GM21528 (cell line): ENCODE measurements around the gene NENF.
"Not testable (repeated sequence)": the region's sequence is repeated elsewhere in the genome, so short reads cannot be mapped to it uniquely, and the experiment has no call there.

ENCODE experiments used
- ATAC-seq: cut with Tn5 transposase; IDR thresholded peaks from one replicate; pipeline ENCODE4 v1.9.1; 2021; ENCODE audit warnings: mild to moderate bottlenecking, moderate library complexity; ENCODE audit not compliant: unreplicated experiment, low FRiP score

Gene NENF

GRCh38 chr1:212432661-212433576, at the start of gene NENF:
NENF (plus strand) TSS chr1:212432920; CDS start chr1:212432944, 24 bp downstream.
- peak; percentile 96 for ATAC-seq

GRCh38 chr1:212386029-212386428, 46.7 kb upstream of the NENF start:
- ATAC-seq: no peak

- ATAC-seq: no peak
Measured at GRCh38 chr1:212388985-212389716, 43.6 kb upstream of the NENF start.

- ATAC-seq: not testable (repeated sequence)
Measured at GRCh38 chr1:212395678-212396437, 36.9 kb upstream of the NENF start.

- no peak for ATAC-seq
Measured at GRCh38 chr1:212396638-212397037, 36.1 kb upstream of the NENF start.

- no peak for ATAC-seq
Measured at GRCh38 chr1:212397171-212397570, 35.5 kb upstream of the NENF start.

- ATAC-seq: no peak
Measured at GRCh38 chr1:212401042-212401441, 31.7 kb upstream of the NENF start.

GRCh38 chr1:212401838-212402582, 30.7 kb upstream of the NENF start:
- ATAC-seq: no peak

GRCh38 chr1:212402666-212403321, 29.9 kb upstream of the NENF start:
- no peak for ATAC-seq

GRCh38 chr1:212410231-212410820, 22.4 kb upstream of the NENF start:
- no peak for ATAC-seq

- no peak for ATAC-seq
Measured at GRCh38 chr1:212412374-212412773, 20.3 kb upstream of the NENF start.

- peak; percentile 13 for ATAC-seq
Measured at GRCh38 chr1:212413902-212414327, 18.8 kb upstream of the NENF start.

- ATAC-seq: peak; percentile 97
Measured at GRCh38 chr1:212414328-212415106, 18.2 kb upstream of the NENF start, which contains the start of gene PACC1. PACC1 (minus strand) TSS chr1:212414886; CDS start chr1:212414757, 129 bp downstream.

GRCh38 chr1:212415107-212415841, 17.4 kb upstream of the NENF start:
- peak; percentile 12 for ATAC-seq

GRCh38 chr1:212421165-212421564, 11.6 kb upstream of the NENF start:
- ATAC-seq: no peak

- ATAC-seq: no peak
Measured at GRCh38 chr1:212423879-212424278, 8.8 kb upstream of the NENF start.

- ATAC-seq: no peak
Measured at GRCh38 chr1:212428496-212428895, 4.2 kb upstream of the NENF start.

- ATAC-seq: no peak
Measured at GRCh38 chr1:212430416-212430815, 2.3 kb upstream of the NENF start.
